HepG2 (cell line): Measurements from ENCODE around the gene YBX2. TPM values are rescaled to one million over a fixed set of nuclear protein-coding genes. Genes with fewer than 3 reads are reported as not detected.

Experiments used
- ATAC-seq: fragments of 200-7000 bp; cut with Tn5 transposase; 3 replicates; pipeline ENCODE4 v1.9.1; 2020; ENCODE audit warnings: mild to moderate bottlenecking, moderate library complexity
- BruUV-seq: library from RNA; stranded (reverse); fragments of 400-500 nt; replicated peaks from 2 replicates; lab custom pipeline; 2021; lab: Mats Ljungman, UMichigan
- CTCF ChIA-PET: fragments of 300-600 bp; formaldehyde crosslinking; extraction: SDS; loops from one replicate; lab custom pipeline; 2021; ENCODE audit warnings: low total read pairs, inconsistent platforms, low intra/inter-chr PET ratio; lab: Yijun Ruan, JAX
- POLR2A ChIA-PET: fragments of 350-600 bp; sonication (Branson Sonifier 250); formaldehyde crosslinking; loops from one replicate; lab custom pipeline; 2020; ENCODE audit warnings: antibody characterized with exemption, inconsistent platforms; lab: Yijun Ruan, JAX
- DNase-seq: peaks from one replicate; pipeline ENCODE4 v3.0.0-alpha.2; 2015; ENCODE audit warnings: low spot score
- FAIRE-seq: peaks from 3 replicates; lab custom pipeline; 2011; peaks lifted over from hg19 to GRCh38; lab: Jason Lieb, UNC
- H2AFZ ChIP-seq: one replicate; pipeline ENCODE4 v1.6.1; 2011; ENCODE audit warnings: low read length, inconsistent platforms
- H3K27ac ChIP-seq: fragments of 300-600 bp; 3 replicates; pipeline ENCODE4 v1.8.0; 2011; ENCODE audit warnings: mixed run types, mild to moderate bottlenecking, mixed read lengths, low read length, inconsistent platforms; ENCODE audit not compliant: insufficient read depth; ENCODE audit errors: extremely low read length
- H3K27me3 ChIP-seq, 2 experiments: fragments of 200-600 bp in 1 of 2; 2 replicates in 1 of 2; 3 replicates in 1 of 2; pipeline versions ENCODE4 v1.6.0 to v1.8.0; 2011; ENCODE audit warnings: low read length in 2 of 2, mild to moderate bottlenecking in 2 of 2, moderate library complexity in 2 of 2, inconsistent platforms in 1 of 2; ENCODE audit not compliant: insufficient read depth in 2 of 2, control insufficient read depth in 1 of 2
- H3K36me3 ChIP-seq, 2 experiments: fragments of 200-600 bp in 1 of 2; replicated peaks in 1 of 2; 2 replicates in 1 of 2; 3 replicates in 1 of 2; pipeline versions ENCODE4 v1.5.1 to v1.8.0; 2011; ENCODE audit warnings: low read length in 2 of 2, inconsistent platforms in 1 of 2; ENCODE audit not compliant: insufficient read depth in 2 of 2, control insufficient read depth in 1 of 2
- H3K4me1 ChIP-seq: 2 replicates; pipeline ENCODE4 v1.5.1; 2012; ENCODE audit warnings: low read length, inconsistent platforms; ENCODE audit not compliant: insufficient read depth
- H3K4me2 ChIP-seq: 2 replicates; pipeline ENCODE4 v1.6.0; 2011; ENCODE audit warnings: low read depth, low read length, inconsistent platforms
- H3K4me3 ChIP-seq, 3 experiments: fragments of 200-600 bp in 1 of 3; sonication (generic), shearing (Covaris generic) in 1 of 3; replicated peaks in 1 of 3; 2 replicates each; pipeline ENCODE4 v1.5.1; 2011 to 2016; ENCODE audit warnings: low read length in 3 of 3, inconsistent platforms in 2 of 3, low read depth in 2 of 3, mild to moderate bottlenecking in 2 of 3, control low read depth in 1 of 3, mixed read lengths in 1 of 3; ENCODE audit not compliant: insufficient read depth in 1 of 3
- H3K79me2 ChIP-seq: one replicate; pipeline ENCODE4 v1.6.1; 2011; ENCODE audit warnings: low read length, inconsistent platforms; ENCODE audit not compliant: insufficient read depth
- H3K9ac ChIP-seq: 2 replicates; pipeline ENCODE4 v1.6.0; 2011; ENCODE audit warnings: mild to moderate bottlenecking, low read depth, low read length, inconsistent platforms; ENCODE audit not compliant: insufficient read depth
- H3K9me3 ChIP-seq: 2 replicates; pipeline ENCODE4 v1.5.1; 2012; ENCODE audit warnings: mild to moderate bottlenecking, low read length
- H4K20me1 ChIP-seq: 2 replicates; pipeline ENCODE4 v1.6.0; 2011; ENCODE audit warnings: inconsistent platforms, mild to moderate bottlenecking, low read length, moderate library complexity; ENCODE audit not compliant: insufficient read depth
- HMGXB4 ChIP-seq, 2 experiments: sonication (generic) in 1 of 2; formaldehyde crosslinking in 1 of 2; IDR thresholded peaks; 2 replicates each; pipeline versions ENCODE4 v1.4.0 to v1.6.1; 2018 to 2020; ENCODE audit warnings: missing genetic modification reagents in 2 of 2, borderline replicate concordance in 1 of 2, low read depth in 1 of 2, mild to moderate bottlenecking in 1 of 2, missing biosample characterization in 1 of 2
- HNF4A ChIP-seq: sonication (generic); formaldehyde crosslinking; IDR thresholded peaks from 2 replicates; pipeline ENCODE4 v1.4.0; 2020; ENCODE audit warnings: missing genetic modification reagents
- MYNN ChIP-seq: sonication (generic); formaldehyde crosslinking; IDR thresholded peaks from 2 replicates; pipeline ENCODE4 v1.4.0; 2020; ENCODE audit warnings: mild to moderate bottlenecking, low read depth, missing genetic modification reagents
- POLR2AphosphoS2 ChIP-seq: IDR thresholded peaks from 2 replicates; pipeline ENCODE4 v1.6.1; 2011; ENCODE audit warnings: low read depth, low read length, improper control_type of control experiment
- SMAD9 ChIP-seq: sonication (generic); formaldehyde crosslinking; IDR thresholded peaks from 2 replicates; pipeline ENCODE4 v1.5.1; 2020; ENCODE audit warnings: mild to moderate bottlenecking, missing genetic modification reagents
- TEAD3 ChIP-seq: optimal IDR thresholded peaks from 2 replicates; pipeline ENCODE3; 2016; ENCODE audit warnings: borderline replicate concordance
- TFDP1 ChIP-seq: IDR thresholded peaks from 2 replicates; pipeline ENCODE4 v1.6.1; 2016; ENCODE audit warnings: missing compliant biosample characterization, missing genetic modification reagents, borderline replicate concordance
- ZBTB2 ChIP-seq: sonication (generic); formaldehyde crosslinking; IDR thresholded peaks from 2 replicates; pipeline ENCODE4 v1.8.0; 2022; ENCODE audit warnings: low read depth, missing genetic modification reagents
- ZBTB7B ChIP-seq: sonication (generic); formaldehyde crosslinking; IDR thresholded peaks from 2 replicates; pipeline ENCODE4 v1.4.0; 2020; ENCODE audit warnings: missing genetic modification reagents
- ZFAT ChIP-seq: sonication (generic); formaldehyde crosslinking; conservative IDR thresholded peaks from 2 replicates; pipeline ENCODE4 v1.8.1; 2023; ENCODE audit warnings: missing genetic modification reagents, inconsistent platforms
- ZFP82 ChIP-seq: sonication (generic); formaldehyde crosslinking; IDR thresholded peaks from 2 replicates; pipeline ENCODE4 v1.5.1; 2020; ENCODE audit warnings: mild to moderate bottlenecking, missing genetic modification reagents, borderline replicate concordance
- ZNF224 ChIP-seq: sonication (generic); formaldehyde crosslinking; IDR thresholded peaks from 2 replicates; pipeline ENCODE4 v1.5.0; 2020; ENCODE audit warnings: mild to moderate bottlenecking, missing genetic modification reagents
- ZNF614 ChIP-seq: IDR thresholded peaks from 2 replicates; pipeline ENCODE4 v1.6.1; 2018; ENCODE audit warnings: missing biosample characterization, missing genetic modification reagents, inconsistent platforms, borderline replicate concordance
- ZNF629 ChIP-seq: sonication (generic); formaldehyde crosslinking; conservative IDR thresholded peaks from 2 replicates; pipeline ENCODE4 v1.5.0; 2020; ENCODE audit warnings: missing genetic modification reagents
- ZNF7 ChIP-seq: IDR thresholded peaks from 2 replicates; pipeline ENCODE4 v1.6.1; 2016; ENCODE audit warnings: missing biosample characterization, missing genetic modification reagents
- ZNF720 ChIP-seq: sonication (generic); formaldehyde crosslinking; IDR thresholded peaks from 2 replicates; pipeline ENCODE4 v1.4.0; 2020; ENCODE audit warnings: missing genetic modification reagents
- WGBS: methylation state at CpG from one replicate; pipeline ENCODE4 v1.1.6; 2017; ENCODE audit warnings: low lambda C conversion rate; 5-methylcytosine and 5-hydroxymethylcytosine counted together
- in situ Hi-C: cut with HindIII; loops from 2 replicates; pipeline ENCODE4 v1.10.0; 2017; ENCODE audit warnings: low pct_unique_long_range_greater_than_20kb; ENCODE audit not compliant: extremely low pct_ligation_motif_present
- intact Hi-C: fragments of 100-400 bp; cut with micrococcal nuclease; formaldehyde crosslinking; loops from one replicate; pipeline ENCODE4 v1.10.0; 2022; ENCODE audit not compliant: unreplicated experiment
- polyA plus RNA-seq, 8 experiments: library from polyadenylated mRNA; depleted of rRNA in 3 of 8; stranded (reverse) in 7 of 8; unstranded in 1 of 8; fragments of >200 nt; fragmentation: Illumina TruSeq in 4 of 8; extraction: Trizol in 4 of 8; gene quantifications; 2 replicates each; pipeline versions ENCODE4 v1.2.1 to v1.2.3, GENCODE V29; 2011 to 2016; ENCODE audit warnings: low read depth in 4 of 8, missing spikeins in 1 of 8, mixed read lengths in 1 of 8; ENCODE audit not compliant: insufficient read depth in 1 of 8
- total RNA-seq, 5 experiments: library from RNA; depleted of rRNA; stranded (reverse); fragments of >200 nt; fragmentation: Illumina TruSeq; extraction: Trizol; gene quantifications; 2 replicates each; pipeline ENCODE4 v1.2.3, GENCODE V29; 2016; ENCODE audit warnings: low read depth in 1 of 5

YBX2 gene
- total and polyA plus RNA-seq, 2 of the 13 experiments (the other 11 are each of a cell fraction or from before 2014, with no cell fraction given): 0.12 to 0.22 TPM

GRCh38 chr17:7283471-7284216, 10.8 kb downstream of the YBX2 start:
- Histone ChIP-seq H3K79me2 (no peaks in the 10 kb centered on the region), H2AFZ (no peak overlapping the region), H3K4me3 (no peak overlapping the region), H3K27ac (no peak overlapping the region), H3K9me3 (no peaks in the 10 kb centered on the region), H3K36me3 (peaks cover 8 to 9% of the 10 kb centered on the region in 2 experiments; a peak in 4 of 5 replicates), H3K4me2 (no peak overlapping the region), H4K20me1 (no peaks in the 10 kb centered on the region), H3K27me3 (no peaks in the 10 kb centered on the region), H3K9ac (no peak overlapping the region), H3K4me1 (peaks cover 38% of the 10 kb centered on the region)
- CTCF ChIA-PET: no interaction called here
- no peak for FAIRE-seq
- BruUV-seq: no TSS peak
- no peak for DNase-seq
- WGBS: 97% methylated on average over 6 of the region's 18 CpGs
- POLR2A ChIA-PET: interaction anchor here (1.6 to 3.9 kb wide), 5 partner anchors 9 to 63 kb away, joined by 6 to 35 read pairs (median 16); partner anchors contain the start of genes ACADVL, CTDNEP1, DLG4 and ELP5
- TF ChIP-seq MYNN (CRISPR knock-in tag) (no peak), ZNF614 (no peak), SMAD9 (CRISPR knock-in tag) (no peak), HMGXB4 (CRISPR knock-in tag; IDR thresholded peaks at IDR 0.05; ENCODE audit: borderline replicate concordance in 1 of 2, low read depth in 1 of 2) (no peak), ZNF7 (CRISPR knock-in tag) (no peak), ZNF224 (CRISPR knock-in tag) (no peak), TFDP1 (CRISPR knock-in tag) (no peak), POLR2AphosphoS2 (no peak), ZFP82 (no peak), TEAD3 (no peak), ZNF629 (no peak), ZNF720 (CRISPR knock-in tag) (no peak), ZBTB7B (CRISPR knock-in tag) (no peak), ZFAT (CRISPR knock-in tag) (no peak), HNF4A (CRISPR knock-in tag) (no peak), ZBTB2 (no peak)
- in situ Hi-C loops (loop anchor here (10.0 kb wide), 1 partner anchor 239 kb away; the partner anchor contains the start of gene SLC16A11), intact Hi-C loops (loop anchor here (5.0 kb wide), 1 partner anchor 41 kb away; the partner anchor contains the start of gene GABARAP)
- ATAC-seq: no peak
